Mucosa of rectum (tissue), 2 donors: Measurements from ENCODE around the gene UQCRHL.
A peak's percentile ranks its signal among the peaks of the same experiment; 100 is the strongest.

Experiments used
- H3K27ac ChIP-seq, 2 donors: one replicate each; pipeline ENCODE4 v1.7.0; 2013; ENCODE audit warnings: inconsistent platforms in 2 of 2, low read depth in 2 of 2, low read length in 2 of 2
- H3K27me3 ChIP-seq, 2 donors: one replicate each; pipeline ENCODE4 v1.7.0; 2013; ENCODE audit warnings: low read length in 2 of 2; ENCODE audit not compliant: control insufficient read depth in 2 of 2, insufficient read depth in 2 of 2
- H3K36me3 ChIP-seq, 2 donors: one replicate each; pipeline ENCODE4 v1.7.0; 2013; ENCODE audit warnings: low read length in 2 of 2; ENCODE audit not compliant: control insufficient read depth in 2 of 2, insufficient read depth in 2 of 2
- H3K4me1 ChIP-seq, 2 donors: one replicate each; pipeline ENCODE4 v1.7.0; 2013; ENCODE audit warnings: low read length in 2 of 2, mild to moderate bottlenecking in 1 of 2; ENCODE audit not compliant: control insufficient read depth in 2 of 2, insufficient read depth in 2 of 2
- H3K4me3 ChIP-seq, 2 donors: one replicate each; pipeline ENCODE4 v1.7.0; 2013; ENCODE audit warnings: low read length in 2 of 2
- H3K9ac ChIP-seq, 2 donors: one replicate each; pipeline ENCODE4 v1.7.0; 2013; ENCODE audit warnings: low read length in 2 of 2, low read depth in 1 of 2, mild to moderate bottlenecking in 1 of 2
- H3K9me3 ChIP-seq, 2 donors: one replicate each; pipeline ENCODE4 v1.7.0; 2013; ENCODE audit warnings: low read length in 2 of 2; ENCODE audit not compliant: control insufficient read depth in 2 of 2
- donor health status: healthy.
- donor health status: Normal muscosa, but diverticular disease.

The UQCRHL gene

DNA sequence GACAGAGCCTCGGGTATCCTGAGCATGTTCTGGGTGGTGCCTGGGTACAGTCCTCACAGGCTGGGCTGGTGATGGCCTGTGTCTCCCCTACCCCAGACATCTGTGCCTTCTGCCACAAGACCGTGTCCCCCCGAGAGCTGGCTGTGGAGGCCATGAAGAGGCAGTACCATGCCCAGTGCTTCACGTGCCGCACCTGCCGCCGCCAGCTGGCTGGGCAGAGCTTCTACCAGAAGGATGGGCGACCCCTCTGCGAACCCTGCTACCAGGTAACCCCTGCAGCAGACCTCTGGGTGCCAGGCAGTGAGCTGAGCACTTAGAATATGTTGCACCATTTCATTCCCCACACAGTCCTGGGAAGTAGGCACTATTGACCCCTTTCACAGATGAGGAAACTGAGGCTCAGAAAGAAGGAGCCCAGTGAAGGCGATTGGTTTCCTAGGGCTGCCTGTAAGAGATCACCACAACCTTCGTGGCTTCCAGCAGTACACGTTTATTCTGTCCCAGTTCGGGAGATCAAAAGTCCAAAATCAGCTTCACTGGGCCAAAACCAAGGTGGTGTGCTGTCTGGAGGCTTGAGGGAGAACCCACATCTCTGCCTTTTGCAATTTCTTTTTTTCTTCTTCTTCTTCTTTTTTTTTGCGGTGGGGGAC, 37.0 kb downstream of the UQCRHL start:
- no peak overlapping the region for H3K27ac ChIP-seq
- no peak overlapping the region for H3K4me3 ChIP-seq
- H3K9ac ChIP-seq, result no peak overlapping the region
- no peaks in the 10 kb centered on the region for H3K9me3 ChIP-seq
- H3K36me3 ChIP-seq, result peaks cover 61% of the 10 kb centered on the region in 2 donors
- no peaks in the 10 kb centered on the region for H3K27me3 ChIP-seq
- H3K4me1 ChIP-seq, result peaks cover under 1 to 7% of the 10 kb centered on the region in 2 donors

DNA sequence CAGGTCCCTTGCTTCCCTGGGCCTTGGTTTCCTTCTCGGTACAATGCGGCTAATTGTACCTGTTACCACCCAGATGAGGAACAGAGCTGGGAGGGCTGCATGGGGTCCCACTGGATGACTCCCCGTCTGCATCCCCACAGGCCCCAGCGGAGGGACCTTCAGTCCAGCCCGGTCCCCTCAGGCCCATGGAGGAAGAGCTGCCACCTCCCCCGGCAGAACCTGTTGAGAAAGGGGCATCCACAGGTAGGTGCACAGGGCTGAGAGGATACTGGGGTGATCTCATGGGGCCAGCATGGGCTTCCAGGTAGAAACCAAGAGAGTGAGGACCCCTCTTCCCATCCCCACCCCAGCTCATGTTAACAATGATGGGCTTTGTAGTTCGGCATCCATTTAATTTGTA, 39.1 kb downstream of the UQCRHL start:
- peaks cover 56 to 57% of the 10 kb centered on the region in 2 donors for H3K36me3 ChIP-seq
- no peaks in the 10 kb centered on the region for H3K9me3 ChIP-seq
- H3K9ac ChIP-seq, result no peak overlapping the region
- peaks cover 18% of the 10 kb centered on the region in 2 donors for H3K4me1 ChIP-seq
- H3K27ac ChIP-seq, result no peak overlapping the region
- no peaks in the 10 kb centered on the region for H3K27me3 ChIP-seq
- H3K4me3 ChIP-seq, result no peak overlapping the region

DNA sequence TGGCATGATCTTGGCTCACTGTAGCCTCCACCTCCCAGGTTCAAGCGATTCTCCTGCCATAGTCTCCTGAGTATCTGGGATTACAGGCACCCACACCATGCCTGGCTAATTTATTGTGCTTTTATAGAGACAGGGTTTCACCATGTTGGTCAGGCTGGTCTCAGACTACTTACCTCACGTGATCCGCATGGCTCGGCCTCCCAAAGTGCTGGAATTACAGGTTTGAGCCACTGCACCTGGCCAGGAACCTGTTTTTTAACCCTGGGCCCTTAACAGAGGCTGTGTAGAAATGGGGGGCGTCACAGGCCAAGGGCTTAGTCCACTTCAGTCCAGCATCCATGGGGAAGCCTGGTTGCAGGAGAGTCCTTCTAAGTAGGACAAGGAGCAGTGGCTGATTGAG, 39.5 kb downstream of the UQCRHL start:
- Histone ChIP-seq H3K9ac (no peak overlapping the region), H3K27ac (no peak overlapping the region), H3K4me3 (no peak overlapping the region), H3K9me3 (no peaks in the 10 kb centered on the region), H3K36me3 (peaks cover 56 to 57% of the 10 kb centered on the region in 2 donors), H3K27me3 (no peaks in the 10 kb centered on the region), H3K4me1 (peaks cover 18% of the 10 kb centered on the region in 2 donors)

DNA sequence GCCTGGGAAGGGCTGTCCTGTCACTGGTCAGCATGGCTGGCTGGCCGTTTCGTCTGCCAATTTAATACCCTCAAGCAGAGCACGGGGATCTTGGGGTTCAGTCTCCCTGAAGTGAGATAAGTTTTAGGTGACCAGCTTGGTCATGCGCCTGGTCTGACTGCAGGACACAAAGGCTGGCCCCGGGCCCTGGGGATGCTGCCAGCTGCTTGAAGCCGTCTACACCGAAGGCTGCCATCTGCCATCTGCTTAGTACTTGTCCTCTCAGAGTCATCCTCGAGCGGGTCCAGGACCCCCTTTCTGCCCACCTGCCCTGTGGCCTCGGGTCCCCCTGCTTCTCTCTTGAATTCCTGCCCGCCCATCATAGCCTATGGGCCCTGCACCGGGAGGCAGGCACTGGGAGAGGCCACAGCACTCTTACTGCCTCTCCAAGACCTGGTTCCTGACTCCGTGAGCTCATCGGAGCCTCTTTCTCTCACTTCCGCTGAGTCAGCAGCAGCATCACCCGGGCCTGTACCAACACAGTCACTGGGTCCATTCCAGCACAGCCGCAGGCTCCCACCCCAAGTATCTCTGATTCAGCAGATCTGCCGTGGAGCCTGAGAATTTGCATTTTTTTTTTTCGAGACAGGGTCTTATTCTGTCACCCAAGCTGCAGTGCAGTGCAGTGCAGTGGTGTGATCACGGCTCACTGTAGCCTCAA, 41.8 kb downstream of the UQCRHL start:
- Histone ChIP-seq H3K27me3 (no peaks in the 10 kb centered on the region), H3K9ac (no peak overlapping the region), H3K27ac (peak overlapping the region in 1 of 2 donors; percentile 89), H3K9me3 (no peaks in the 10 kb centered on the region), H3K4me3 (no peak overlapping the region), H3K36me3 (peaks cover 40 to 46% of the 10 kb centered on the region in 2 donors), H3K4me1 (peaks cover 24 to 32% of the 10 kb centered on the region in 2 donors)

DNA sequence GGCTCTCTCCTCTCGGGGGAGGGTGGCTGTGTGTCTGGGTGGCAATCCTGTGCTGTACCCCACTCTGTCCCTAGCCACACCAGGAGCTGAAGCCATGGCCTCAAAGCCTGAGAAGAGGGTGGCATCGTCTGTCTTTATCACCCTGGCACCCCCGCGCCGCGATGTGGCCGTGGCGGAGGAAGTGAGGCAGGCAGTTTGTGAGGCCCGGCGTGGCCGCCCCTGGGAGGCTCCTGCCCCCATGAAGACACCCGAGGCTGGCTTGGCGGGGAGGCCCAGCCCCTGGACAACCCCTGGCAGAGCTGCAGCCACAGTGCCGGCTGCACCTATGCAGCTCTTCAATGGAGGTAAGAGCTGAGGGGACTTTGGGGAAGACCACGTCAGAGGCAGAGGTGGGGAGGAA, 42.6 kb downstream of the UQCRHL start:
- H3K27ac ChIP-seq, result peak overlapping the region; percentile 80 to 89

DNA sequence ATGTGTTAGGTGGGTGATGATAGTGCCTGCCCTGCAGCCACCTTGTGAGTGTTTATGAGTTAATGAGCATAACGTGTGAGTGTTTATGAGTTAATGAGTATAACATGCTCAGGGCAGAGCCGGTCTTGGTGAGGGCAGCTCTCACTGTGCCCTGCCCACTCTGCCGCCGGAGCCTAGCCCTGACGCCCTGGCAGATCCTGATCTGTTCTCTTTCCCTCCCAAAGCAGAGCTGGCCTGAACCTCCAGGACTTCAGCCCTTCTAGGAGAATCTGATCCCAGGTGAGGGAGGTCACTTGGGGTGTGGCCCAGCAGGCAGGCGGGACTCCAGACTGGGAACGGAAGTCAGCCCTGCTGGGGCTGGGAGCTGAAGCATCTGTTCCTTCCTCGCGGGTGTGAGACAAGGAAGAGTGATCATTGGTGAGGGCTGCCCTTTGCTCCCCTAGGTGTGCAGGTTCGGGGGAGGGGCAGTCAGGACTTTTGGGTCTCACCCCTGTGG, 43.1 kb downstream of the UQCRHL start:
- Histone ChIP-seq H3K9me3 (no peaks in the 10 kb centered on the region), H3K9ac (peak overlapping the region; percentile 32 to 34), H3K27me3 (no peaks in the 10 kb centered on the region), H3K36me3 (peaks cover 34 to 40% of the 10 kb centered on the region in 2 donors), H3K27ac (peak overlapping the region; percentile 80 to 89), H3K4me1 (peaks cover 26 to 37% of the 10 kb centered on the region in 2 donors), H3K4me3 (peak overlapping the region; percentile 14 to 34)

More for the DNA sequence above, 42.6 kb downstream of the UQCRHL start:
- Histone ChIP-seq H3K36me3 (peaks cover 34 to 40% of the 10 kb centered on the region in 2 donors), H3K9ac (peak overlapping the region in 1 of 2 donors; percentile 32), H3K4me3 (peak overlapping the region; percentile 20 to 34), H3K9me3 (no peaks in the 10 kb centered on the region), H3K27me3 (no peaks in the 10 kb centered on the region), H3K4me1 (peaks cover 24 to 34% of the 10 kb centered on the region in 2 donors)

DNA sequence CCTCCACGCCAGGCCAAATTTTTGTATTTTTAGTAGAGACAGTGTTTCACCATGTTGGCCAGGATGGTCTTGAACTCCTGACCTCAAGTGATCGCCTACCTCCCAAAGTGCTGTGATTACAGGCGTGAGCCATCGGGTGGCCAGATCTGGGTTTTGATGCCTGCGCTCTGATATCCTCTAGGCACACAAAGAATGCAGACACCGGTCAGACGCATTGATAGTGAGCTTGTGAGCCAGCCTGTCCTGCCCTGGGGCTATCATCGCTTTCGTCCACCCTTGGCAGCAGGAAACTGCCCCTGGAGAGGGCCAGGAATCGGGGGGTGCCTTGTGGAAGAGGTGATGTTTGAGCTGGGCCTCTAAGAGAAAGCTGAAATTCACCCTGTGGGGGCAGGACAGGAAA, 44.9 kb downstream of the UQCRHL start:
- peaks cover 33 to 47% of the 10 kb centered on the region in 2 donors for H3K4me1 ChIP-seq
- no peak overlapping the region for H3K4me3 ChIP-seq
- no peaks in the 10 kb centered on the region for H3K9me3 ChIP-seq
- peak overlapping the region in 1 of 2 donors; percentile 4 for H3K27ac ChIP-seq
- no peak overlapping the region for H3K9ac ChIP-seq
- no peaks in the 10 kb centered on the region for H3K27me3 ChIP-seq
- peaks cover 19 to 26% of the 10 kb centered on the region in 2 donors for H3K36me3 ChIP-seq

DNA sequence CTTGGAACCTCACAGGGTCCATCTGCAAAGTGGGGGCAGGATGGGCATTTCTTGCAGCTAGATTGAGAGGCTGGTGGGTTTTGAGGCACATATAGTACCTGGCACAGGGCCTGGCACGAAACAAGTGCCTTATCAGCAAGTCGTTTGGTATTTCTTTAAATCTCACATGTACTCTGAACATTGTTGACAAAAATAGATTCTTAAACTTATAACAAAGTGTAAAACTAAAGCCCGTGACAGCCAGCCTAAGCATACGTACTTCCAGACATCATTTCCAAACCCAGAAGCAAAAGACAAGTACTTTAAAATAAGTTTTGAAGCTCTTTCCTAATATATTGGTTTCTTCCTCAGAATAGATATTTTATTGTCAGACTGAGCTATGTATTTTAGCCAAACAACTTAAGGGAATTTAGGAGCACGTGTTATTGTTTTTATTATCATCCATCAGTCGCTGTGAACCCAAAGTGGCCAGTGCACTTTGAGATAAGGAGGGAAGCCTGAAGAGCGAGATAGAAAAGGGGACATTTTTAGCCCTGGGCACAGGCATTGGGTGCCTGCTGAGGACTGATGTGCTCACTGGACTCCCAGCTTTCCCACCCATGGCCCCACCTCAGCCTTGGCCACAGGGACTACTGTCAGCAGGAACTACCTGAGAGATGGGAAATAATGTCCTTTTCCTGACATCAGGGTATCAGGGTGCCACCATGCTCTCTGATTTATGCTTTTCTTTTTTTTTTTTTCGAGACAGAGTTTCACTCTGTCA, 45.9 kb downstream of the UQCRHL start:
- no peaks in the 10 kb centered on the region for H3K9me3 ChIP-seq
- no peak overlapping the region for H3K9ac ChIP-seq
- peaks cover 0 to under 1% of the 10 kb centered on the region in 2 donors for H3K27me3 ChIP-seq
- H3K4me3 ChIP-seq, result no peak overlapping the region
- H3K27ac ChIP-seq, result peak overlapping the region; percentile 65 to 74
- peaks cover 34 to 54% of the 10 kb centered on the region in 2 donors for H3K4me1 ChIP-seq
- peaks cover 13 to 19% of the 10 kb centered on the region in 2 donors for H3K36me3 ChIP-seq

DNA sequence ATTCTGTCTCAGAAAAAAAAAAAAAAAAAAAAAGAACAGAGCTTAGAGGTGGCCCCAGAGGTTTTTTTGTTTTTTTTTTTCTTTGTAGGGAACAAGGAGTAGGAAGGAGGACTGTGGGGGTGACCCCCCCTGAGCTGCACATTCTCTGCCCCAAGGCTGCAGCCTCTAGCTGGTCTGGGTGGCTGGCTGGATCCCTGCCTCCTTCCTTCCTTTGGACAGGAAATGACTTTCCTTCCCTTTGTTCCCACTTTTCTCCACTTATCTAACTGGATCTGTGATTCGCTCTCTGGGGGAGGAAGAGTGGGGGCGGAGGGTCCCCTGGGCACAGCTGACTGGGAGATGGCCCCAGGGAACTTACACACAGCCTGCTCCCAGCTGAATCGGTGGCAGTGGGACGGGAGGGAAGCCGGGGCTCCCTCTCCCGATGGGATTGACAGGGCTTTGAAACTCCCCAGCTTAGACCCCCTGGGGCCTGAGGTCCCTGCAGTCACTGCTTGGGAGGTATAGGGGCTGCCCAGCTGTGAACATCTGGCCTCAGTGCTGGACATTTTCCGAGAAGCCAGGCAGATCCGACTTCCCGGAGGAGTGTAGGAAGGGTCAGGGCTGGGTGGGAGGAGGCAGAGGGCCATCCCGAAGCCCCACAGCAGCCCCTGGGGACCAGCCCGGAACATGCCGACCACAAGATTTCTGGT, 46.8 kb downstream of the UQCRHL start:
- Histone ChIP-seq H3K27me3 (peaks cover 0 to 4% of the 10 kb centered on the region in 2 donors), H3K4me1 (peaks cover 41 to 63% of the 10 kb centered on the region in 2 donors)

More for the DNA sequence above, 46.8 kb downstream of the UQCRHL start:
- Histone ChIP-seq H3K36me3 (peaks cover 11 to 16% of the 10 kb centered on the region in 2 donors), H3K27ac (peak overlapping the region; percentile 65 to 74), H3K9ac (peak overlapping the region; percentile 9 to 31), H3K4me3 (peak overlapping the region in 1 of 2 donors; percentile 28), H3K9me3 (no peaks in the 10 kb centered on the region)
